GM21619 (cell line): ENCODE measurements around the gene WWOX.

ENCODE experiments used
- ATAC-seq: cut with Tn5 transposase; IDR thresholded peaks from one replicate; pipeline ENCODE4 v1.9.1; 2021; ENCODE audit not compliant: unreplicated experiment

Gene WWOX

GRCh38 chr16:78292086-78292843 lies 192.8 kb downstream of the WWOX start:
- ATAC-seq, result no peak

- no peak for ATAC-seq
These were observed 193.5 kb downstream of the WWOX start for GRCh38 chr16:78292844-78293380.

DNA sequence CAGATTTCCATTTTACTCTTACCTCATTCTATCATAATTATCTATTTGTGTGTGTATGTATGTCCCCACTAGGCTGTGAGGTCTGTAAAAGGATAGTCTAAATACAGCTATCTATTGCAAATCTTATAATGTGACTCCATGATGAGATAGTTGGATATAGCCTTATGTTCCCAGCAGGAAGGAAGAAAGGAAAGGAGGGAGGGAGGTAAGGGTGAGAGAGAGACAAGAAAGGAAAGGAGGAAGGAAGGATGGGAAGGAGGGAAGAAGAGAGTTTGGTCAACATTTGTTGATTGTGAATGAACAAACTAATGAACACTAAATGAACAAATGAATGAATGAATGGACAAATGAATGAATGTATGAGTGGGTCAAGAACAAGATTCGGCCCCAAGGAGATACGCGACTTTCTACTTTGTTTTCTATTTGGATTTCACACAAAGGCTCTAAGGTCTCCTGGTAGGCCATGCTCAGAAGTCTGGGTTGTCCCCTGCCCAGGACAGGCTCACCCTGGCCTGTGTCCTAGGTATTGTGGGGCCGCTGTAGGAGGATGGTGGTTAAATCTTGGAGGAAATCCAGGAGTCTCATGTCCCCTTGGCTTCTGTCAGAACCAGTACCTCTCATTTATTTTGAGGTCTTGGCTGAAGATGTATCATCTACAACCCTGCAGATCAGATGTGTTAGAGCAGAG lies 195.2 kb downstream of the WWOX start:
- ATAC-seq, result no peak

GRCh38 chr16:78297066-78297666 lies 197.7 kb downstream of the WWOX start:
- ATAC-seq, result no peak

DNA sequence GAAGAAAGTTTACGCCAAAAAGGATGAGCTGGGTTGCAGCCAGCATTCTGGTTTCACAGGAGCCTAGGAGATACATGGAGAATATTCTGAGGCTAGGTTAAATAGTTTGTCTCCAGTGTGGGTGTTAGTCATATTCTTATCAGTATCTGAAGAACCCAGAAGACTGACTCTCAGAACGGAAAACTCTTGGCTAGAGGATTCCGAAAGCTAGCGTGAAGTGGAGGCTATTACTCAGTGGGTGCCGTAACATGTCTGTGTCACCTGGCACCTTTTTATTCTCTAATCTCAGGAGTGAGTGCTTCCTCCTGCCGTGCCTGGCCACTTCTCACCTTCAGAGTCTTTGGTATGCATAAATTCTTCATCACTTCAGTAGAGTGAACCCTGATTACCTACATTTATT lies 199.5 kb downstream of the WWOX start:
- ATAC-seq, result no peak

DNA sequence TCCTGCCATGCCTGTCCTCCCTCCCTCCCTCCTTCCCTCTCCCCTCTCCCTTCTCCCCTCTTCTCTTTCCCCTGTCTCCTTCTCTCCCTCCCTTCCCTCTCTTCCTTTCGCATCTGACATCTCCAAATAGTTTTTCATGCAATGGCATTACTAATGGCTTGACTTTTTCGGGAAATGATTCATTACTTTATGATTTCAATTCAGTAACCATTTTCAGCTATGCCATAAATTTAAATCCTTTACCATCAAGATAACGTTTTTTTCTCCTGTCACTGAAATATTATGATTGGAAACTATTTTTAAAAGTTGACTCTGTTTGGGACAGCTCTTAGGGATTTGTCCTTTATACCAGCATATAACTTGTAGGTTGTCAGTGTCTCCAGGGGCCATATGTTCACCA lies 201.0 kb downstream of the WWOX start:
- no peak for ATAC-seq

- ATAC-seq, result no peak
These were observed 204.5 kb downstream of the WWOX start for GRCh38 chr16:78303946-78304345.

GRCh38 chr16:78306361-78306760 lies 206.9 kb downstream of the WWOX start:
- no peak for ATAC-seq

DNA sequence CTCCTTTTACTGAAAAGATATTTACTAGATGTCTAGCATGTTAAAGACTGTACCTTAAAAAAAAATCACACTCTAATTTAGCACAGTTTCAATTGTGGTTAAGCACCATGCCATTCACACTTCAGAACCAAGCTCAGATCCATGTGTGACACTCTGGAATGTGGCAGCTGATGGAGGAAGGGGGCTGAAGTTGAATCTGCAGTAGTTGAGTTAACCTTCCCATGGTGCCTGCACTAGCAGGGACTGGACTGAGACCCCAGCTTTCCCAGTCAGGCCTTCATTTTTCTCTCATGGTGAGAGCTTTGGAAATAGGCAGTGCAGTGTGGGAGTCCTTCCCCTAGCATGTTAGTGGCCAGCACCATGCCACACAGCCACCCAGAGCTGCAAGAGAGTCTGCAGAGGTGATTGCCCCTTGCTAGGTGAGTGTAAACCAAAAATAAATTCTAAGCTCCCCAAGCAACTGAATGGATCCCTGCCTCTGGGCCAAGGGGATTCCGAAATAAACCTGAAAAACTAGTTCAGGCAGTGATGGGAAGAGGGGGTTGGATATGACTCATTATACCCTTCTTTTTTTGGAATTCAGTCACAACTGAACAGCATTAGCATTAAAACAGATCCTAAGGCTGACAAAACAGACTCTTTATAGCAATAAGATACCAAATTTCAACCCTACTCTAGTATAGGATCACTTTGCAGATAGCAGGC lies 208.5 kb downstream of the WWOX start:
- ATAC-seq, result no peak

- no peak for ATAC-seq
These were observed 210.3 kb downstream of the WWOX start for GRCh38 chr16:78309763-78310162.

- ATAC-seq, result no peak
These were observed 210.7 kb downstream of the WWOX start for GRCh38 chr16:78310196-78310595.

DNA sequence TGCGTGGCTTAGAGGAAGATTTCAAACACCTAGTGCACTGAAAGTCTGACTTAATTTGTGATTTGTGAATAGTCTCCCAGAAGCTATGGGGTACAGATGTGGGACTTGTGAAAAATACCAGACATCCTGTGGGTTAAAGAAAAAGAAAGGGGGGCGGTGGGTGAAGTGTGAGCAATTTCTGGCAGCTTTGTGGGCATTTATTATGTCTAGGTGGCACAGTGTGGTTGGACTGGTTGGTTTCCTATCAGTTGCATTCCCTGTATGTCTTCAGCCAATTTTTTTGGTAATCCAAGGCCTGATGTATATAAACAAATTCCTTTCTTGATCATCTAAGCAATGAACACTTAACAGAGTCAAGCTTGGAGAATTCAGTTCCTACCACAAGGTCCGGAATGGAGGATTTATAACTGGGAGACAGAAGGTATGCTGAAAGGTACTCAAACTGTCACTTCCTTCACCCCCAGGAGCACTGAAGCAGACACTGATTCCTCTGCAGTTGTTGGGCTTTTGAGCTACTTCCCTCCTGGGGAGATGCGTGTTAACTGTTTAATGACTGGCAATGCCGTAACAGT lies 211.6 kb downstream of the WWOX start:
- ATAC-seq, result no peak

- ATAC-seq, result no peak
These were observed 212.4 kb downstream of the WWOX start for GRCh38 chr16:78311831-78312230.

GRCh38 chr16:78317564-78318240 lies 218.2 kb downstream of the WWOX start:
- no peak for ATAC-seq

GRCh38 chr16:78321620-78322360 lies 222.3 kb downstream of the WWOX start:
- ATAC-seq, result no peak

GRCh38 chr16:78323315-78323714 lies 223.9 kb downstream of the WWOX start:
- ATAC-seq, result no peak

GRCh38 chr16:78324649-78325285 lies 225.3 kb downstream of the WWOX start:
- ATAC-seq, result no peak

DNA sequence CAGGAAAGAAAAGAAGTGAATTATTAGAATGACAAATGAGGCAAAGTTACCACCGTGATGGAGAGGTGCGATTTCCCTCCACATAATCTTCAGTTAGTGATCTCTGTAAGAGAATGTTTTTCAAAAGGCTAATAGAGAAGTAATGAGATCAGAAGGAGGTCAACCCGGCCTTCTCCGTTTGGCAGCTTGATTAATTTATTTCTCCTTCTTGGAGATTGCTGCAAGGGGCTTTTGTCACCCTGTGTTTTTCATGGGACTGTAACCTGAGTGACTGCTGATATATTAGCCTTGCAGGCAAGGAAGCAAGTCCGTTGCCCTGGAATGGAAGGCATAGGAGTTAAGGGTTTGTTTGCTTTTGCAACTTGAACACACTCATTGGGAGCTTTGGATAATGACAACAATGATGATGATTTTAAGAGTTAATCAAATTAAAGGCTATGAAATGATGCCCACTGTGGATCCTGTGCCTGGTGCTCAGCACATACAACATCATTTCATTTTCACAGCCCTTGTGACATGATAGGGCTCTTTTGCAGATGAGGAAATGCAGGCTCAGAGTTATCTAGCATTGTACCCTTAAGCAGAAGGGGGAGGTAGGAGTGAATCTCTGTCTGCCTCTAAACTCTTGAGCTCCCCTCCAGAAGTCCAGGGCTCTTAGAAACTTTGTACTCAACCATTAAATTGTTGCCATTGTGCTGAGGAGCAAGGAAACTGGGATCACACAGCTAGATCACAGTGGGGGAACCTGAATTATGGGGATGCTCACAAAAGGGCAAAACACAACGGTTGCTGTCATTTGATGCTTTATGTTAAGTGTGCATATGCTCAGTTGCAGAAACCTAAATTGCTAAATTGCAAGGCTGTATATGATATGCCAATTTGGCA lies 226.3 kb downstream of the WWOX start:
- ATAC-seq, result no peak
